Duodenal mucosa (tissue), 2 donors: ENCODE measurements around the gene RCCD1.

Source experiments
- H3K27ac ChIP-seq: one replicate; pipeline ENCODE4 v1.7.0; 2013; ENCODE audit warnings: low read depth, low read length
- H3K27me3 ChIP-seq, 2 donors: one replicate each; pipeline ENCODE4 v1.7.0; 2013; ENCODE audit warnings: low read length in 2 of 2, control low read depth in 1 of 2; ENCODE audit not compliant: insufficient read depth in 2 of 2, control insufficient read depth in 1 of 2
- H3K36me3 ChIP-seq, 2 donors: one replicate each; pipeline ENCODE4 v1.7.0; 2013; ENCODE audit warnings: low read length in 2 of 2, control low read depth in 1 of 2; ENCODE audit not compliant: insufficient read depth in 2 of 2, control insufficient read depth in 1 of 2
- H3K4me1 ChIP-seq, 2 donors: one replicate each; pipeline ENCODE4 v1.7.0; 2013; ENCODE audit warnings: low read length in 2 of 2, control low read depth in 1 of 2; ENCODE audit not compliant: insufficient read depth in 2 of 2, control insufficient read depth in 1 of 2
- H3K4me3 ChIP-seq, 2 donors: one replicate each; pipeline ENCODE4 v1.7.0; 2013; ENCODE audit warnings: low read length in 2 of 2, low read depth in 1 of 2
- H3K9ac ChIP-seq, 2 donors: one replicate each; pipeline ENCODE4 v1.7.0; 2013; ENCODE audit warnings: low read length in 2 of 2, low read depth in 1 of 2
- H3K9me3 ChIP-seq, 2 donors: one replicate each; pipeline ENCODE4 v1.7.0; 2013; ENCODE audit warnings: low read length in 2 of 2, control low read depth in 1 of 2; ENCODE audit not compliant: control insufficient read depth in 1 of 2

The RCCD1 gene

DNA sequence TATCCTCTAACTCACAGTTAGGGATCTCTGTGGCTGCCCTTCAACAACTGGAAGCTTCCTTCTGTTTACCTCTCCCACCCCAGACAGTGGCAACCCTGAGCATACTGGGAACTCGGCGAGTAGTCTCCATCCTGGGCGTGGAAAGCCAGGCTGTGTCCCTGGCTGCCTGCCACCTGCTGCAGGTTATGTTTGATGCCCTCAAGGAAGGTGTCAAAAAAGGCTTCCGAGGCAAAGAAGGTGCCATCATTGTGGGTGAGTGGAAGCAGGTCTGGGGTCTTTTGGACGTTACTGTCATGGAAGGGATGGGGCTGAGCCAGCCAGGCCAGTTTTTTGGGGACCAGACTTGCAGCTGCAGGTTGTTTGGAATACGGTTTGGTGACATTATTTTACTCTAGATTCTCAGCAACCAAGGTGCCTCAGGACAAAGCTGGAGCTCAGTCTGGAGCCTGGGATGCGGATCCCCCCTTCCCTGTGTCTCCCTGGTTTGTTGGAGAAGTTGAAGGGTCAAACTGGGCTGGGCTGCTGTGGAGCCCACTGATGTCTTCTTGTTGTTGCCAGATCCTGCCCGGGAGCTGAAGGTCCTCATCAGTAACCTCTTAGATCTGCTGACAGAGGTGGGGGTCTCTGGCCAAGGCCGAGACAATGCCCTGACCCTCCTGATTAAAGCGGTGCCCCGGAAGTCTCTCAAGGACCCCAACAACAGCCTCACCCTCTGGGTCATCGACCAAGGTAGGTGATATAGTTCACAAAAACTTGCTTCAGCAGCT is 12.1 kb upstream of the RCCD1 start:
- Histone ChIP-seq H3K36me3 (peaks cover 50 to 74% of the 10 kb centered on the region in 2 donors), H3K4me3 (no peak overlapping the region), H3K9ac (no peak overlapping the region), H3K27ac (no peak overlapping the region), H3K4me1 (no peaks in the 10 kb centered on the region), H3K27me3 (no peaks in the 10 kb centered on the region), H3K9me3 (no peaks in the 10 kb centered on the region)

DNA sequence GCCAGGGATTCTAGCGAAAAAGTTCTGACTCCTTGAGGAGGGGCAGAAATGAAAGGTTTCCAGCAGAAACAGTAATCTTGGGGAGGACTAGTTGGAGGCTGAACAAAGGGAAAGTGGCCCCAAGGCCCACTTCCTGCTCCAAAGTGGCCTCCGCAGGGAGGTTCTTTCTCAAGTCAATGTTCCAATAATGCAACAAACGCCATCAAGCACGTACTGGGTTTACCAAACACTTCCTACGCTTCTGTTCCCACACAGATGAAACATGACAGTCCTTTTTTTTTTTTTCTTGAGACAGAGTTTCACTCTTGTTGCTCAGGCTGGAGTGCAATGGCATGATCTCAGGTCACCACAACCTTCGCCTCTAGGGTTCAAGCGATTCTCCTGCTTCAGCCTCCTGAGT is 9.6 kb upstream of the RCCD1 start:
- no peak overlapping the region for H3K9ac ChIP-seq
- H3K9me3 ChIP-seq, result no peaks in the 10 kb centered on the region
- H3K27ac ChIP-seq, result no peak overlapping the region
- H3K4me3 ChIP-seq, result no peak overlapping the region
- H3K36me3 ChIP-seq, result peaks cover 42 to 84% of the 10 kb centered on the region in 2 donors
- H3K4me1 ChIP-seq, result no peaks in the 10 kb centered on the region
- no peaks in the 10 kb centered on the region for H3K27me3 ChIP-seq

DNA sequence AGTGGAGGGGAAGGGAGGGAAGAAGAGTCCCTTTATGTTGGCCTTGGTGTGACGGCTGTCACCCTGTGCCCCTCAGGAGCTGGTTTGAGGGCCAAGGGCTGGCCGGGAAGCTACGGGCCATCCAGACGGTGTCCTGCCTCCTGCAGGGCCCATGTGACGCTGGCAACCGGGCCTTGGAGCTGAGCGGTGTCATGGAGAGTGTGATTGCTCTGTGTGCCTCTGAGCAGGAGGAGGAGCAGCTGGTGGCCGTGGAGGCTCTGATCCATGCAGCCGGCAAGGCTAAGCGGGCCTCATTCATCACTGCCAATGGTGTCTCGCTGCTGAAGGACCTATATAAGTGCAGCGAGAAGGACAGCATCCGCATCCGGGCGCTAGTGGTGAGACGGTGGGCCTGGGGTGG is 8.1 kb upstream of the RCCD1 start:
- Histone ChIP-seq H3K9ac (no peak overlapping the region), H3K27me3 (no peaks in the 10 kb centered on the region), H3K36me3 (peaks cover 37 to 84% of the 10 kb centered on the region in 2 donors), H3K9me3 (no peaks in the 10 kb centered on the region), H3K27ac (no peak overlapping the region), H3K4me1 (no peaks in the 10 kb centered on the region), H3K4me3 (no peak overlapping the region)

DNA sequence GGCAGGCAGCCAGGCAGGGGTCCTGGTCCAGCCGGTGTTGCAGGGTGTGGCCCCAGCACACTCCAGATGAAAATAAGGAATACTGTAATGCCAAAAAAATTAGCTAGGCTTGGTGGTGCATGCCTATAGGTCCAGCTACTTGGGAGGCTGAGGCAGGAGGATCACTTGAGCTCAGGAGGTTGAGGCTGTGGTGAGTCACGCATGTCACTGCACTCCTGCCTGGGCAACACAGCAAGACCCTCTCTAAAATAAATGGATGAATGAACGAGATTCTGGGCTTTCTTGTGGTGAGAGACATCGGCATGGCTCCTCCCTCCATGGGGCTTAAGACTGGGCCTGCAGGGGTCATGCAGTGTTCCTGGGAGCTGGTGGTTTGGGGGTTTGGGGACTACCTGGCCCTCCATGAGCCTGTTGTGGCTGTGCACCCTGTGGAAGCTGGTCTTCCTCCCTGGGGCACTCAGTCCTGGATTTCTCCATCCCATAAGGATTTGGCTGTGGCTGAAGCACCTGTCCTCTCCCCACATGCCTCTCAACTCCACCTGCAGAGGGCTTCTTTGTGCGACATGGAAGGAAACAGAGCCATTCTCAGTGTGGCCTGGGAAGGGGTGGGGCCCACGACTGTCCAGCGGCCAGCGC is 7.6 kb upstream of the RCCD1 start:
- Histone ChIP-seq H3K27me3 (no peaks in the 10 kb centered on the region), H3K4me1 (no peaks in the 10 kb centered on the region), H3K27ac (no peak overlapping the region), H3K9ac (no peak overlapping the region), H3K36me3 (peaks cover 34 to 88% of the 10 kb centered on the region in 2 donors), H3K9me3 (no peaks in the 10 kb centered on the region), H3K4me3 (no peak overlapping the region)

DNA sequence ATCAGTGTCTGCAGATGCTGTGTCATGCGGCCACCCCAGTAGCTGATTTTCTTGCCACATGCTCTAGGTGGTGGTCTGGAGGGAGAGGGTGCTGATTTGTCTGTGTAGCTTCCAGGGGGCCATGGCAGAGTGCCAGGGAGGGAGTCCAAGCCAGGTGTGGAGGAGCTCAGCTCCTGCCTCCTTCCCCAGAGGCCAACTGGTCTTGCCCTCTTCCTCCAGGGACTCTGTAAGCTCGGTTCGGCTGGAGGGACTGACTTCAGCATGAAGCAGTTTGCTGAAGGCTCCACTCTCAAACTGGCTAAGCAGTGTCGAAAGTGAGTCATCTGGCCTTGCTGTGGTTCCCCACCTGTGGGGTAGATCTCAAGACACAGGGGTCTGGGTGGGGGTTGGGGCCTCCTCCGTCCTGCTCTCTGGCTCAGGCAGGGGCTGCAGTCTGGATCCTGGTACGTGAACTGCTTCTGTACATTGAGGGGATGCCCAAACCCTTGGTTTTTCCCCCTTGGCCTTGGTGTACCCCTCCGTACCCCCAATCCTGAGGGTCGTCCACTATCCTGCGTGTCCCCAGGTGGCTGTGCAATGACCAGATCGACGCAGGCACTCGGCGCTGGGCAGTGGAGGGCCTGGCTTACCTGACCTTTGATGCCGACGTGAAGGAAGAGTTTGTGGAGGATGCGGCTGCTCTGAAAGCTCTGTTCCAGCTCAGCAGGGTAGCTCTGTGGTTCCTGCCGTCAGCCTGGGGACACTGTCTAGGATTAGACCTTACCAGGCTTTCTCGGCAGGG is 6.9 kb upstream of the RCCD1 start:
- Histone ChIP-seq H3K4me1 (no peaks in the 10 kb centered on the region), H3K9me3 (no peaks in the 10 kb centered on the region), H3K27ac (no peak overlapping the region), H3K36me3 (peaks cover 27 to 87% of the 10 kb centered on the region in 2 donors), H3K9ac (no peak overlapping the region), H3K4me3 (no peak overlapping the region), H3K27me3 (no peaks in the 10 kb centered on the region)

DNA sequence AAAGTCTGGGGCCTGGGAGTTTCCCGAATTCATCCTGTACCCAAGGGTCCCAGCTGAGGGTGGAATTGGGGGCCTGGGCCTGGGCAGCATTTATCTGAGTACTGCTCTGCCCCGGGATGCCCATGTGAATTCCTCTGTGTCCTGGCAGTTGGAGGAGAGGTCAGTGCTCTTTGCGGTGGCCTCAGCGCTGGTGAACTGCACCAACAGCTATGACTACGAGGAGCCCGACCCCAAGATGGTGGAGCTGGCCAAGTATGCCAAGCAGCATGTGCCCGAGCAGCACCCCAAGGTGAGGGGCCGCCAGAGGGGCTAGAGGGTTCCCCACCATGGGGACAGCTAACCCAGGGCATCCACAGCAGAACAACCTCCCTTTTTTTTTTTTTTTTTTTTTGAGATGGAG is 6.2 kb upstream of the RCCD1 start:
- Histone ChIP-seq H3K27me3 (no peaks in the 10 kb centered on the region), H3K36me3 (peaks cover 28 to 87% of the 10 kb centered on the region in 2 donors), H3K9ac (no peak overlapping the region), H3K4me1 (no peaks in the 10 kb centered on the region), H3K9me3 (no peaks in the 10 kb centered on the region), H3K27ac (no peak overlapping the region), H3K4me3 (no peak overlapping the region)

DNA sequence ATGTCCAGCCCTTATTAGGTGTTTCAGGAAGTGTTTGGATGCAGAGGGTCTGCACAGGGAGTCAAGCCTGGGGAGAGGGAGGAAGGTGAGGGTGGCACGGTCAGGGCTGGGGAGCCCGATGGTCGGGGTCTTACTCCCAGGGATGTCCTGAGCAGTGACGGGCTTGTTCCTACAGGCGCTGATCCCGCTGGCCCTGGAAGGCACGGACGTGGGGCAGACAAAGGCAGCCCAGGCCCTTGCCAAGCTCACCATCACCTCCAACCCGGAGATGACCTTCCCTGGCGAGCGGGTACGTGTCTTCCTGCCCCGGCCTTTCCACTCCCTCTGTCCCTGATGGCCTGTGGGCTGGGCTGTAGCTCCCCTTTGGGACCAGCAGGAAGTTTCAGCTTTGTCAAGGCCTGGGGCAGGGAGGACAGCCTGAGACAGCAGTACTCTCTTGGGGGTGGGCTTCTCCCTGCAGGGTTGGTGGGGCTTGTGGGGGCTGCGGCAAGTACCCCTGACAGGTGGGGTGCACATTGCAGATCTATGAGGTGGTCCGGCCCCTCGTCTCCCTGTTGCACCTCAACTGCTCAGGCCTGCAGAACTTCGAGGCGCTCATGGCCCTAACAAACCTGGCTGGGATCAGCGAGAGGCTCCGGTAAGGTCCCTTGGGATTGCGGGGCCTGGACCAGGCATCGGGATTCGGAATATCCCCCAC is 4.6 kb upstream of the RCCD1 start:
- no peak overlapping the region for H3K27ac ChIP-seq
- no peak overlapping the region for H3K9ac ChIP-seq
- H3K27me3 ChIP-seq, result no peaks in the 10 kb centered on the region
- peaks cover 22 to 77% of the 10 kb centered on the region in 2 donors for H3K36me3 ChIP-seq
- no peaks in the 10 kb centered on the region for H3K4me1 ChIP-seq
- no peaks in the 10 kb centered on the region for H3K9me3 ChIP-seq
- H3K4me3 ChIP-seq, result no peak overlapping the region

DNA sequence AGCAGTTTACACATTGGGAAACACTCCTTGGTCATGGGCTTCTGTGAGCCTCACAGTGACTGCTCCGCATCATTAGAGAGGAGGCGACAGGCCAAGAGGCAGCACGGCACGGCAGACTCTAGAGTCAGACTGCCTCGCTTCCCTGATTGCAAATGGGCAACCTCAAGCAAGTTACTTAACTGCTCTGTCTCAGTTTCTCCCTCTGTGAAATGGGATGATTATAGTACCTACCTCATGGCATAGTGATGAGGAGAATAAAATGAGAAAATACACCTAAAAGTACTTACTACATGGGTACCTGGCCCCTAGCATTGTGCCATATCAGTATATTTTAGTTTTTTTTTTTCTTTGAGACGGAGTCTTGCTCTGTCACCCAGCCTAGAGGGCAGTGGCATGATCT is 4.0 kb upstream of the RCCD1 start:
- H3K27me3 ChIP-seq, result no peaks in the 10 kb centered on the region
- H3K9me3 ChIP-seq, result no peaks in the 10 kb centered on the region
- H3K27ac ChIP-seq, result no peak overlapping the region
- H3K36me3 ChIP-seq, result peaks cover 21 to 76% of the 10 kb centered on the region in 2 donors
- H3K4me1 ChIP-seq, result peaks cover 5% of the 10 kb centered on the region in 2 donors
- H3K4me3 ChIP-seq, result no peak overlapping the region
- H3K9ac ChIP-seq, result no peak overlapping the region

DNA sequence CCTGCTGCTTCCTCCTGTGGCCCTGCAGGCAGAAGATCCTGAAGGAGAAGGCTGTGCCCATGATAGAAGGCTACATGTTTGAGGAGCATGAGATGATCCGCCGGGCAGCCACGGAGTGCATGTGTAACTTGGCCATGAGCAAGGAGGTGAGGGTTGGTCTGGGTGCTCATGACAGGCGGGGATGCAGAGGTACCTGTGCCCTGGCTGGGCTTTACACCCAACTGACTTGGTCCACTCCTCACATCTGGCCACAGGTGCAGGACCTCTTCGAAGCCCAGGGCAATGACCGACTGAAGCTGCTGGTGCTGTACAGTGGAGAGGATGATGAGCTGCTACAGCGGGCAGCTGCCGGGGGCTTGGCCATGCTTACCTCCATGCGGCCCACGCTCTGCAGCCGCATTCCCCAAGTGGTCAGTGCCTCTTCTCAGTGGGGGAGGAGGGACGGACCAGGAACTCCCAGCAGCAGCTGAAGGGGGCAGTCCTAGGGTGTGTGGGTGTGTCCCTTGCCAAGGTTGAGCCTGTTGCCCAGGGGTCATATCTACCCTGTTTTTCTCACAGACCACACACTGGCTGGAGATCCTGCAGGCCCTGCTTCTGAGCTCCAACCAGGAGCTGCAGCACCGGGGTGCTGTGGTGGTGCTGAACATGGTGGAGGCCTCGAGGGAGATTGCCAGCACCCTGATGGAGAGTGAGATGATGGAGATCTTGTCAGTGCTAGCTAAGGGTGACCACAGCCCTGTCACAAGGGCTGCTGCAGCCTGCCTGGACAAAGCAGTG is 1.6 kb upstream of the RCCD1 start:
- H3K27ac ChIP-seq, result no peak overlapping the region
- no peaks in the 10 kb centered on the region for H3K27me3 ChIP-seq
- H3K36me3 ChIP-seq, result peaks cover 12 to 56% of the 10 kb centered on the region in 2 donors
- H3K9ac ChIP-seq, result no peak overlapping the region
- peaks cover 20 to 22% of the 10 kb centered on the region in 2 donors for H3K4me1 ChIP-seq
- no peak overlapping the region for H3K4me3 ChIP-seq
- no peaks in the 10 kb centered on the region for H3K9me3 ChIP-seq
